HCT116 (cell line): ENCODE data around the gene CACNG1. TPM values are rescaled to one million over a fixed set of nuclear protein-coding genes. Genes with fewer than 3 reads are reported as not detected.

Experiments used
- ATAC-seq: fragments of 200-7000 bp; cut with Tn5 transposase; 2 replicates; pipeline ENCODE4 v1.9.1; 2020; ENCODE audit warnings: mild to moderate bottlenecking, moderate library complexity
- BruUV-seq: library from RNA; stranded (reverse); fragments of 400-500 nt; replicated peaks from 2 replicates; lab custom pipeline; 2021; lab: Mats Ljungman, UMichigan
- CTCF ChIA-PET: fragments of 300-600 bp; sonication (Branson Sonifier 250); formaldehyde crosslinking; loops from one replicate; lab custom pipeline; 2021; ENCODE audit warnings: antibody characterized with exemption; lab: Charles Lee
- POLR2A ChIA-PET: fragments of 300-600, 350-600 bp; sonication (Branson Sonifier 250); formaldehyde crosslinking; loops from one replicate; lab custom pipeline; 2021; ENCODE audit warnings: antibody characterized with exemption; lab: Charles Lee
- RAD21 ChIA-PET, 2 experiments: fragments of 300-600 bp; sonication (Branson Sonifier 250); formaldehyde crosslinking; loops; one replicate each; lab custom pipeline; 2023; ENCODE audit warnings: low total read pairs in 2 of 2; ENCODE audit not compliant: uncharacterized antibody in 2 of 2, unreplicated experiment in 2 of 2, low non-redundant PET in 1 of 2; lab: Charles Lee
- DNase-seq: peaks from one replicate; pipeline ENCODE4 v3.0.0-alpha.2; 2010; ENCODE audit warnings: low read depth, low spot score
- H2AFZ ChIP-seq: fragments of 200-600 bp; shearing (Covaris generic), sonication (generic); 2 replicates; pipeline ENCODE4 v1.6.1; 2017; ENCODE audit warnings: low read depth, mixed run types, mixed read lengths, antibody characterized with exemption, low read length; ENCODE audit not compliant: poor library complexity, severe bottlenecking
- H3K27ac ChIP-seq: 2 replicates; pipeline ENCODE4 v1.5.1; 2012; ENCODE audit warnings: low read depth, low read length
- H3K27me3 ChIP-seq: fragments of 200-600 bp; sonication (generic); 2 replicates; pipeline ENCODE4 v1.6.1; 2016; ENCODE audit warnings: mixed run types, low read length, mixed read lengths; ENCODE audit not compliant: insufficient read depth
- H3K36me3 ChIP-seq, 2 experiments: fragments of 200-500 bp in 1 of 2; fragments of 200-600 bp in 1 of 2; sonication (Bioruptor generic) in 1 of 2; sonication (generic) in 1 of 2; 2 replicates each; pipeline versions ENCODE4 v1.5.1 to v1.6.1; 2014 to 2016; ENCODE audit warnings: low read length in 2 of 2, inconsistent platforms in 1 of 2, mixed read lengths in 1 of 2, mixed run types in 1 of 2; ENCODE audit not compliant: insufficient read depth in 2 of 2, control insufficient read depth in 1 of 2
- H3K4me1 ChIP-seq, 2 experiments: fragments of 200-600 bp in 1 of 2; sonication (generic) in 1 of 2; 2 replicates each; pipeline versions ENCODE4 v1.5.1 to v1.6.1; 2012 to 2017; ENCODE audit warnings: low read length in 2 of 2, inconsistent platforms in 1 of 2, mild to moderate bottlenecking in 1 of 2, mixed read lengths in 1 of 2, mixed run types in 1 of 2, moderate library complexity in 1 of 2; ENCODE audit not compliant: insufficient read depth in 2 of 2, control insufficient read depth in 1 of 2
- H3K4me2 ChIP-seq: fragments of 200-600 bp; sonication (generic); 2 replicates; pipeline ENCODE4 v1.6.1; 2017; ENCODE audit warnings: mixed run types, low read length, mixed read lengths
- H3K4me3 ChIP-seq, 2 experiments: fragments of 200-600 bp in 1 of 2; sonication (generic) in 1 of 2; replicated peaks in 1 of 2; 2 replicates each; pipeline ENCODE4 v1.5.1; 2011 to 2016; ENCODE audit warnings: low read length in 2 of 2, control low read depth in 1 of 2, low read depth in 1 of 2, mild to moderate bottlenecking in 1 of 2, mixed read lengths in 1 of 2, mixed run types in 1 of 2
- H3K79me2 ChIP-seq: fragments of 200-600 bp; sonication (generic); 2 replicates; pipeline ENCODE4 v1.6.1; 2017; ENCODE audit warnings: mild to moderate bottlenecking, mixed run types, low read length, moderate library complexity, mixed read lengths; ENCODE audit not compliant: insufficient read depth
- H3K9ac ChIP-seq: fragments of 200-600 bp; sonication (generic); 2 replicates; pipeline ENCODE4 v1.6.1; 2016; ENCODE audit warnings: low read length, mixed read lengths
- H3K9me2 ChIP-seq: fragments of 200-600 bp; sonication (generic), shearing (Covaris generic); 2 replicates; pipeline ENCODE4 v1.6.1; 2017; ENCODE audit warnings: mixed run types, mild to moderate bottlenecking, moderate library complexity; ENCODE audit not compliant: insufficient read depth
- H3K9me3 ChIP-seq, 2 experiments: fragments of 200-500 bp in 1 of 2; fragments of 200-600 bp in 1 of 2; sonication (Bioruptor generic) in 1 of 2; sonication (generic) in 1 of 2; 2 replicates each; pipeline ENCODE4 v1.6.1; 2014 to 2017; ENCODE audit warnings: low read length in 2 of 2, mixed read lengths in 2 of 2, inconsistent platforms in 1 of 2, low read depth in 1 of 2, mild to moderate bottlenecking in 1 of 2, mixed run types in 1 of 2, moderate library complexity in 1 of 2; ENCODE audit not compliant: control insufficient read depth in 1 of 2, insufficient read depth in 1 of 2
- H4K20me1 ChIP-seq: fragments of 200-600 bp; sonication (generic), shearing (Covaris generic); 2 replicates; pipeline ENCODE4 v1.6.1; 2017; ENCODE audit warnings: mixed run types, mild to moderate bottlenecking, moderate library complexity; ENCODE audit not compliant: insufficient read depth
- CBX3 ChIP-seq: IDR thresholded peaks from 2 replicates; pipeline ENCODE4 v1.6.1; 2012; ENCODE audit warnings: low read depth
- CEBPB ChIP-seq: IDR thresholded peaks from 2 replicates; pipeline ENCODE4 v1.6.1; 2012; ENCODE audit warnings: low read depth
- FOSL1 ChIP-seq: IDR thresholded peaks from 2 replicates; pipeline ENCODE4 v1.6.1; 2012; ENCODE audit warnings: low read depth
- POLR2AphosphoS5 ChIP-seq: IDR thresholded peaks from 2 replicates; pipeline ENCODE4 v1.6.1; 2011; ENCODE audit warnings: mild to moderate bottlenecking, low read depth, low read length, moderate library complexity
- SIN3A ChIP-seq: IDR thresholded peaks from 2 replicates; pipeline ENCODE4 v1.6.1; 2012; ENCODE audit warnings: low read depth
- TCF7L2 ChIP-seq: IDR thresholded peaks from 2 replicates; pipeline ENCODE4 v1.7.0; 2011; ENCODE audit warnings: borderline replicate concordance, inconsistent platforms; ENCODE audit not compliant: insufficient read depth, insufficient read length; ENCODE audit errors: extremely low read depth
- YY1 ChIP-seq: IDR thresholded peaks from 2 replicates; pipeline ENCODE4 v1.6.1; 2011; ENCODE audit warnings: low read length, low read depth, moderate library complexity, mild to moderate bottlenecking; ENCODE audit not compliant: insufficient replicate concordance; ENCODE audit errors: extremely low read depth
- ZNF274 ChIP-seq: fragments of 200-500 bp; sonication (Bioruptor generic); IDR thresholded peaks from 2 replicates; pipeline ENCODE4 v1.6.1; 2014; ENCODE audit warnings: mild to moderate bottlenecking, low read depth, low read length, inconsistent platforms
- intact Hi-C: fragments of 100-400 bp; cut with micrococcal nuclease; formaldehyde crosslinking; loops from 2 replicates; pipeline ENCODE4 v1.10.0; 2022
- total RNA-seq: library from RNA; stranded (reverse); gene quantifications from one replicate; pipeline ENCODE4 v1.2.1, GENCODE V29; 2021; ENCODE audit not compliant: unreplicated experiment
- TF ChIP-seq, protein P1 (sequence below): IDR thresholded peaks from 2 replicates; pipeline ENCODE4 v1.6.1; 2012; ENCODE audit warnings: low read depth
- TF ChIP-seq, protein P2 (sequence below): IDR thresholded peaks from 2 replicates; pipeline ENCODE4 v1.6.1; 2011; ENCODE audit warnings: mild to moderate bottlenecking, low read length, moderate library complexity; ENCODE audit not compliant: insufficient replicate concordance; ENCODE audit errors: extremely low read depth
- TF ChIP-seq, protein P3 (sequence below): IDR thresholded peaks from 2 replicates; pipeline ENCODE4 v1.6.1; 2012
- TF ChIP-seq, protein P4 (sequence below): IDR thresholded peaks from 2 replicates; pipeline ENCODE4 v1.6.1; 2012

CACNG1 gene
- total RNA-seq, 1 experiment from 2014 or later: not detected

DNA sequence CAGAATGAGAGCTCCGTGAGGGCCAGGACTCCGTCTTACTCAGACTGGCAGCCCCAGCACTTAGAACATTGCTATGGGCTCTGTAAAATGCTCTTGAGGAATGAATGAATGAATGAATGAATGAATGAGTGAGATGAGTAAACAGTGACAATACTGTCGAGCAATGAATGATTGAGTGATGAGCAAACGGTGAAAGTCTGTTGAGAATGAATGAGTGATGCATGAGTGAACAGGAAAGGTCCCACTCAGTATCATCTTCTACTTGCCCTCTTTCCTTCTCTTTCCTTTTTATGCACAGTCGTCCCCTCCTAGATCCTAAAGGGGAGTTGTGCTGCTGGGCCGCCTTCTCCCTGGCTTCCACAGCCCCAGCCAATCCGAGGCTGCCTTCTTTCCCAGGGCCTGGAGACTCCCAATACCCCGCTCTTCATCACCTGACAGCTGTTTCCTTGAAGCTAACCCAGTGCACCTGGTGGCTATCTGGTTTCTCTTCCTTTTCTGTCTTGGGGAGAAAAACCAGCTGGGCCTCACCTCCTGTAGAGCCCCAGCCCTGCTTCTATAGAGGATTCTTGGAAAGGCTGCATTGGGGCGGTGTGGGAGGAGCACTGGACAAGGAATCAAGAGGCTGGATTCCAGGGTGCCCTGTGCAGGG lies 32.7 kb upstream of the CACNG1 start:
- no peak overlapping the region for H3K27ac ChIP-seq
- CTCF ChIA-PET: no interaction called here
- H2AFZ ChIP-seq: no peak overlapping the region
- no peak overlapping the region for H3K4me2 ChIP-seq
- ATAC-seq: no peak
- no peaks in the 10 kb centered on the region for H3K9me3 ChIP-seq
- no peak overlapping the region for H3K4me3 ChIP-seq
- H3K36me3 ChIP-seq: no peaks in the 10 kb centered on the region
- H3K79me2 ChIP-seq: no peaks in the 10 kb centered on the region
- no peak for DNase-seq
- TF ChIP-seq, protein P1, sequence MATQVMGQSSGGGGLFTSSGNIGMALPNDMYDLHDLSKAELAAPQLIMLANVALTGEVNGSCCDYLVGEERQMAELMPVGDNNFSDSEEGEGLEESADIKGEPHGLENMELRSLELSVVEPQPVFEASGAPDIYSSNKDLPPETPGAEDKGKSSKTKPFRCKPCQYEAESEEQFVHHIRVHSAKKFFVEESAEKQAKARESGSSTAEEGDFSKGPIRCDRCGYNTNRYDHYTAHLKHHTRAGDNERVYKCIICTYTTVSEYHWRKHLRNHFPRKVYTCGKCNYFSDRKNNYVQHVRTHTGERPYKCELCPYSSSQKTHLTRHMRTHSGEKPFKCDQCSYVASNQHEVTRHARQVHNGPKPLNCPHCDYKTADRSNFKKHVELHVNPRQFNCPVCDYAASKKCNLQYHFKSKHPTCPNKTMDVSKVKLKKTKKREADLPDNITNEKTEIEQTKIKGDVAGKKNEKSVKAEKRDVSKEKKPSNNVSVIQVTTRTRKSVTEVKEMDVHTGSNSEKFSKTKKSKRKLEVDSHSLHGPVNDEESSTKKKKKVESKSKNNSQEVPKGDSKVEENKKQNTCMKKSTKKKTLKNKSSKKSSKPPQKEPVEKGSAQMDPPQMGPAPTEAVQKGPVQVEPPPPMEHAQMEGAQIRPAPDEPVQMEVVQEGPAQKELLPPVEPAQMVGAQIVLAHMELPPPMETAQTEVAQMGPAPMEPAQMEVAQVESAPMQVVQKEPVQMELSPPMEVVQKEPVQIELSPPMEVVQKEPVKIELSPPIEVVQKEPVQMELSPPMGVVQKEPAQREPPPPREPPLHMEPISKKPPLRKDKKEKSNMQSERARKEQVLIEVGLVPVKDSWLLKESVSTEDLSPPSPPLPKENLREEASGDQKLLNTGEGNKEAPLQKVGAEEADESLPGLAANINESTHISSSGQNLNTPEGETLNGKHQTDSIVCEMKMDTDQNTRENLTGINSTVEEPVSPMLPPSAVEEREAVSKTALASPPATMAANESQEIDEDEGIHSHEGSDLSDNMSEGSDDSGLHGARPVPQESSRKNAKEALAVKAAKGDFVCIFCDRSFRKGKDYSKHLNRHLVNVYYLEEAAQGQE: no peak
- TF ChIP-seq, protein P2, sequence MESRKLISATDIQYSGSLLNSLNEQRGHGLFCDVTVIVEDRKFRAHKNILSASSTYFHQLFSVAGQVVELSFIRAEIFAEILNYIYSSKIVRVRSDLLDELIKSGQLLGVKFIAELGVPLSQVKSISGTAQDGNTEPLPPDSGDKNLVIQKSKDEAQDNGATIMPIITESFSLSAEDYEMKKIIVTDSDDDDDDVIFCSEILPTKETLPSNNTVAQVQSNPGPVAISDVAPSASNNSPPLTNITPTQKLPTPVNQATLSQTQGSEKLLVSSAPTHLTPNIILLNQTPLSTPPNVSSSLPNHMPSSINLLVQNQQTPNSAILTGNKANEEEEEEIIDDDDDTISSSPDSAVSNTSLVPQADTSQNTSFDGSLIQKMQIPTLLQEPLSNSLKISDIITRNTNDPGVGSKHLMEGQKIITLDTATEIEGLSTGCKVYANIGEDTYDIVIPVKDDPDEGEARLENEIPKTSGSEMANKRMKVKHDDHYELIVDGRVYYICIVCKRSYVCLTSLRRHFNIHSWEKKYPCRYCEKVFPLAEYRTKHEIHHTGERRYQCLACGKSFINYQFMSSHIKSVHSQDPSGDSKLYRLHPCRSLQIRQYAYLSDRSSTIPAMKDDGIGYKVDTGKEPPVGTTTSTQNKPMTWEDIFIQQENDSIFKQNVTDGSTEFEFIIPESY: no peak
- TF ChIP-seq CBX3 (no peak), YY1 (no peak), SIN3A (no peak), FOSL1 (no peak), POLR2AphosphoS5 (no peak), CEBPB (no peak), ZNF274 (no peak), TCF7L2 (no peak)
- TF ChIP-seq, protein P3, sequence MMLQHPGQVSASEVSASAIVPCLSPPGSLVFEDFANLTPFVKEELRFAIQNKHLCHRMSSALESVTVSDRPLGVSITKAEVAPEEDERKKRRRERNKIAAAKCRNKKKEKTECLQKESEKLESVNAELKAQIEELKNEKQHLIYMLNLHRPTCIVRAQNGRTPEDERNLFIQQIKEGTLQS: no peak
- TF ChIP-seq, protein P4, sequence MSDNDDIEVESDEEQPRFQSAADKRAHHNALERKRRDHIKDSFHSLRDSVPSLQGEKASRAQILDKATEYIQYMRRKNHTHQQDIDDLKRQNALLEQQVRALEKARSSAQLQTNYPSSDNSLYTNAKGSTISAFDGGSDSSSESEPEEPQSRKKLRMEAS: no peak
- TF ChIP-seq, all 23 proteins: peak for 0
- Histone ChIP-seq H3K9me2 (no peaks in the 10 kb centered on the region), H4K20me1 (no peaks in the 10 kb centered on the region), H3K27me3 (peaks cover 5% of the 10 kb centered on the region; the same call in 1 of the 2 replicates), H3K4me1 (no peaks in the 10 kb centered on the region), H3K9ac (no peak overlapping the region)
- RAD21 ChIA-PET: no interaction called here
- intact Hi-C loops: no loop called here
- no TSS peak for BruUV-seq
- POLR2A ChIA-PET: no interaction called here
